Measurements from ENCODE around the gene CMYA5. TPM values are rescaled to one million over a fixed set of nuclear protein-coding genes. Genes with fewer than 3 reads are reported as not detected.

The CMYA5 gene
- total and polyA plus RNA-seq, 2 donors (not counting 3 experiments of a cell fraction or from before 2014, with no cell fraction given): 0.04 to 0.20 TPM

DNA sequence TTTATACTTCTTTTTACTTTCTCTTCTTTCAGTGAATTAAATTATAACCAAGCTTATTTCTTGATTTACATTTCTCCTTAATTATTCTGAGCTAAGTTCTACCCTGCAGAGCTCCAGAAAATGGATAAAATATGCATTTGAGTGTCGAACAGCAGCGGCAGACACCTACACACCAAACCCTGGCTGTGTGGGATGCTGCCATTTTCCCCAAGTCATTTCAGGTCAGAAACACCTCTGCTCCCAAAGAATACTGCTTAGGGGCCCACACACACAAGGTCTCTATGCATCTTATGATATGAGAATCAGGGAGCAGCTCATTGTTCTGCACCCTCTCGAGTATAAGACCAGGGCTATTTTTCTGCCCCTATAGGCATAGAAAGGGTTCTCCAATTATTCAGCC, 122.3 kb downstream of the CMYA5 start:
- no peak for TF ChIP-seq CTCF (IDR thresholded peaks at IDR 0.05; ENCODE audit: extremely low read depth in 1 of 2, insufficient read depth in 1 of 2, low read depth in 1 of 2, low read length in 2 of 2)
- no peak for TF ChIP-seq EZH2 (IDR thresholded peaks at IDR 0.05; ENCODE audit: borderline replicate concordance, low read depth, low read length, severe bottlenecking)
- TF ChIP-seq GATA2 (IDR thresholded peaks at IDR 0.05; ENCODE audit: insufficient read depth, insufficient read length, low read depth, low read length): no peak
- no peak for TF ChIP-seq JUN (IDR thresholded peaks at IDR 0.05; ENCODE audit: borderline replicate concordance, insufficient read depth, insufficient read length, low read depth)
- TF ChIP-seq POLR2AphosphoS5 (IDR thresholded peaks at IDR 0.05; ENCODE audit: insufficient read depth, low read depth, low read length): no peak
- no peak for TF ChIP-seq POLR2A (IDR thresholded peaks at IDR 0.05; ENCODE audit: low read depth, low read length)
- no peak for TF ChIP-seq MAX (IDR thresholded peaks at IDR 0.05; ENCODE audit: insufficient read depth, insufficient read length)
- Histone ChIP-seq H3K27ac (ENCODE audit: insufficient read depth, low read depth, low read length) (no peak overlapping the region), H3K4me3 (replicated peaks in 1 of 3; ENCODE audit: insufficient read depth in 1 of 3, low read depth in 1 of 3, low read length in 3 of 3) (no peak overlapping the region), H2AFZ (ENCODE audit: low read depth, low read length) (no peak overlapping the region), H3K27me3 (ENCODE audit: control insufficient read depth in 2 of 2, insufficient read depth in 2 of 2, low read length in 2 of 2) (no peaks in the 10 kb centered on the region), H3K9ac (replicated peaks; ENCODE audit: extremely low read depth, insufficient read depth, low read length) (no peak overlapping the region), H4K20me1 (replicated peaks; ENCODE audit: control insufficient read depth, extremely low read depth, insufficient read depth, low read length) (no peaks in the 10 kb centered on the region), H3K4me2 (ENCODE audit: insufficient read depth, low read length) (no peak overlapping the region), H3K79me2 (ENCODE audit: control insufficient read depth, insufficient read depth, low read length) (no peaks in the 10 kb centered on the region), H3K9me1 (replicated peaks; ENCODE audit: control insufficient read depth, extremely low read depth, insufficient read depth, low read length) (no peaks in the 10 kb centered on the region), H3K9me3 (replicated peaks; ENCODE audit: control insufficient read depth, insufficient read depth, low read length) (no peaks in the 10 kb centered on the region), H3K36me3 (ENCODE audit: control insufficient read depth in 2 of 2, extremely low read depth in 1 of 2, insufficient read depth in 2 of 2, low read length in 2 of 2) (no peaks in the 10 kb centered on the region), H3K4me1 (ENCODE audit: control insufficient read depth, extremely low read depth, insufficient read depth, low read length) (no peaks in the 10 kb centered on the region)
- POLR2A ChIA-PET: no interaction called here
- dilution Hi-C loops (cut with MboI; ENCODE audit: extremely low pct_ligation_motif_present, low sequenced_read_pairs): no loop called here
- DNase-seq (ENCODE audit: low read depth, low spot score): no peak
- CTCF ChIA-PET: no interaction called here
- BruUV-seq (replicated peaks): no TSS peak
- no peak for FAIRE-seq
- intact Hi-C loops (cut with micrococcal nuclease): no loop called here

Measured in endothelial cell of umbilical vein (primary cell).